HCT116 (cell line): Measurements from ENCODE around the gene ZCCHC17. TPM values are rescaled to one million over a fixed set of nuclear protein-coding genes. Genes with fewer than 3 reads are reported as not detected.

Experiments
- ATAC-seq: fragments of 200-7000 bp; cut with Tn5 transposase; 2 replicates; pipeline ENCODE4 v1.9.1; 2020; ENCODE audit warnings: mild to moderate bottlenecking, moderate library complexity
- BruUV-seq: library from RNA; stranded (reverse); fragments of 400-500 nt; replicated peaks from 2 replicates; lab custom pipeline; 2021; lab: Mats Ljungman, UMichigan
- CTCF ChIA-PET: fragments of 300-600 bp; sonication (Branson Sonifier 250); formaldehyde crosslinking; loops from one replicate; lab custom pipeline; 2021; ENCODE audit warnings: antibody characterized with exemption; lab: Charles Lee
- POLR2A ChIA-PET: fragments of 300-600, 350-600 bp; sonication (Branson Sonifier 250); formaldehyde crosslinking; loops from one replicate; lab custom pipeline; 2021; ENCODE audit warnings: antibody characterized with exemption; lab: Charles Lee
- RAD21 ChIA-PET, 2 experiments: fragments of 300-600 bp; sonication (Branson Sonifier 250); formaldehyde crosslinking; loops; one replicate each; lab custom pipeline; 2023; ENCODE audit warnings: low total read pairs in 2 of 2; ENCODE audit not compliant: uncharacterized antibody in 2 of 2, unreplicated experiment in 2 of 2, low non-redundant PET in 1 of 2; lab: Charles Lee
- DNase-seq: peaks from one replicate; pipeline ENCODE4 v3.0.0-alpha.2; 2010; ENCODE audit warnings: low read depth, low spot score
- H2AFZ ChIP-seq: fragments of 200-600 bp; shearing (Covaris generic), sonication (generic); 2 replicates; pipeline ENCODE4 v1.6.1; 2017; ENCODE audit warnings: low read depth, mixed run types, mixed read lengths, antibody characterized with exemption, low read length; ENCODE audit not compliant: poor library complexity, severe bottlenecking
- H3K27ac ChIP-seq: 2 replicates; pipeline ENCODE4 v1.5.1; 2012; ENCODE audit warnings: low read depth, low read length
- H3K27me3 ChIP-seq: fragments of 200-600 bp; sonication (generic); 2 replicates; pipeline ENCODE4 v1.6.1; 2016; ENCODE audit warnings: mixed run types, low read length, mixed read lengths; ENCODE audit not compliant: insufficient read depth
- H3K36me3 ChIP-seq, 2 experiments: fragments of 200-500 bp in 1 of 2; fragments of 200-600 bp in 1 of 2; sonication (Bioruptor generic) in 1 of 2; sonication (generic) in 1 of 2; 2 replicates each; pipeline versions ENCODE4 v1.5.1 to v1.6.1; 2014 to 2016; ENCODE audit warnings: low read length in 2 of 2, inconsistent platforms in 1 of 2, mixed read lengths in 1 of 2, mixed run types in 1 of 2; ENCODE audit not compliant: insufficient read depth in 2 of 2, control insufficient read depth in 1 of 2
- H3K4me1 ChIP-seq, 2 experiments: fragments of 200-600 bp in 1 of 2; sonication (generic) in 1 of 2; 2 replicates each; pipeline versions ENCODE4 v1.5.1 to v1.6.1; 2012 to 2017; ENCODE audit warnings: low read length in 2 of 2, inconsistent platforms in 1 of 2, mild to moderate bottlenecking in 1 of 2, mixed read lengths in 1 of 2, mixed run types in 1 of 2, moderate library complexity in 1 of 2; ENCODE audit not compliant: insufficient read depth in 2 of 2, control insufficient read depth in 1 of 2
- H3K4me2 ChIP-seq: fragments of 200-600 bp; sonication (generic); 2 replicates; pipeline ENCODE4 v1.6.1; 2017; ENCODE audit warnings: mixed run types, low read length, mixed read lengths
- H3K4me3 ChIP-seq, 2 experiments: fragments of 200-600 bp in 1 of 2; sonication (generic) in 1 of 2; replicated peaks in 1 of 2; 2 replicates each; pipeline ENCODE4 v1.5.1; 2011 to 2016; ENCODE audit warnings: low read length in 2 of 2, control low read depth in 1 of 2, low read depth in 1 of 2, mild to moderate bottlenecking in 1 of 2, mixed read lengths in 1 of 2, mixed run types in 1 of 2
- H3K79me2 ChIP-seq: fragments of 200-600 bp; sonication (generic); 2 replicates; pipeline ENCODE4 v1.6.1; 2017; ENCODE audit warnings: mild to moderate bottlenecking, mixed run types, low read length, moderate library complexity, mixed read lengths; ENCODE audit not compliant: insufficient read depth
- H3K9ac ChIP-seq: fragments of 200-600 bp; sonication (generic); 2 replicates; pipeline ENCODE4 v1.6.1; 2016; ENCODE audit warnings: low read length, mixed read lengths
- H3K9me2 ChIP-seq: fragments of 200-600 bp; sonication (generic), shearing (Covaris generic); 2 replicates; pipeline ENCODE4 v1.6.1; 2017; ENCODE audit warnings: mixed run types, mild to moderate bottlenecking, moderate library complexity; ENCODE audit not compliant: insufficient read depth
- H3K9me3 ChIP-seq, 2 experiments: fragments of 200-500 bp in 1 of 2; fragments of 200-600 bp in 1 of 2; sonication (Bioruptor generic) in 1 of 2; sonication (generic) in 1 of 2; 2 replicates each; pipeline ENCODE4 v1.6.1; 2014 to 2017; ENCODE audit warnings: low read length in 2 of 2, mixed read lengths in 2 of 2, inconsistent platforms in 1 of 2, low read depth in 1 of 2, mild to moderate bottlenecking in 1 of 2, mixed run types in 1 of 2, moderate library complexity in 1 of 2; ENCODE audit not compliant: control insufficient read depth in 1 of 2, insufficient read depth in 1 of 2
- H4K20me1 ChIP-seq: fragments of 200-600 bp; sonication (generic), shearing (Covaris generic); 2 replicates; pipeline ENCODE4 v1.6.1; 2017; ENCODE audit warnings: mixed run types, mild to moderate bottlenecking, moderate library complexity; ENCODE audit not compliant: insufficient read depth
- ATF3 ChIP-seq: IDR thresholded peaks from 2 replicates; pipeline ENCODE4 v1.6.1; 2012
- JUND ChIP-seq: IDR thresholded peaks from 2 replicates; pipeline ENCODE4 v1.6.1; 2012
- REST ChIP-seq: IDR thresholded peaks from 2 replicates; pipeline ENCODE4 v1.6.1; 2012; ENCODE audit warnings: low read depth
- ZBTB33 ChIP-seq: IDR thresholded peaks from 2 replicates; pipeline ENCODE4 v1.6.1; 2011; ENCODE audit warnings: mild to moderate bottlenecking, low read length, moderate library complexity; ENCODE audit not compliant: insufficient replicate concordance; ENCODE audit errors: extremely low read depth
- intact Hi-C: fragments of 100-400 bp; cut with micrococcal nuclease; formaldehyde crosslinking; loops from 2 replicates; pipeline ENCODE4 v1.10.0; 2022
- total RNA-seq: library from RNA; stranded (reverse); gene quantifications from one replicate; pipeline ENCODE4 v1.2.1, GENCODE V29; 2021; ENCODE audit not compliant: unreplicated experiment

ZCCHC17 gene
- total RNA-seq, 1 experiment from 2014 or later: 27.8 TPM

GRCh38 chr1:31412205-31412604 is 115.4 kb downstream of the ZCCHC17 start:
- no peaks in the 10 kb centered on the region for H3K9me3 ChIP-seq
- no peak overlapping the region for H3K9ac ChIP-seq
- BruUV-seq: no TSS peak
- intact Hi-C loops: no loop called here
- H2AFZ ChIP-seq: no peak overlapping the region
- DNase-seq (no peak), ATAC-seq (no peak)
- peak overlapping the region; percentile 97 for H3K4me2 ChIP-seq
- TF ChIP-seq ATF3 (no peak), ZBTB33 (no peak), JUND (no peak), REST (no peak)
- H3K4me3 ChIP-seq: peak overlapping the region; percentile 38 to 98; a peak in 2 of 4 replicates
- H3K4me1 ChIP-seq: peaks cover 8 to 37% of the 10 kb centered on the region in 2 experiments; a peak in 3 of 4 replicates
- no peaks in the 10 kb centered on the region for H4K20me1 ChIP-seq
- POLR2A ChIA-PET: interaction anchor here (0.7 kb wide), 1 partner anchor 15 kb away, joined by 3 read pairs; no protein-coding TSS in a partner anchor
- H3K27ac ChIP-seq: no peak overlapping the region
- H3K27me3 ChIP-seq: no peaks in the 10 kb centered on the region
- H3K36me3 ChIP-seq: no peaks in the 10 kb centered on the region
- RAD21 ChIA-PET: no interaction called here
- CTCF ChIA-PET: interaction anchor here (0.9 to 2.6 kb wide), 3 partner anchors 10 to 18 kb away, joined by 3 to 10 read pairs (median 6); no protein-coding TSS in a partner anchor
- H3K79me2 ChIP-seq: peaks cover 13% of the 10 kb centered on the region; the same call in 1 of the 2 replicates
- no peaks in the 10 kb centered on the region for H3K9me2 ChIP-seq
